ENCODE results near the gene L3MBTL2. TPM values are rescaled to one million over a fixed set of nuclear protein-coding genes. Genes with fewer than 3 reads are reported as not detected.

L3MBTL2 gene
- total RNA-seq, 1 experiment from 2014 or later: 25.6 TPM

DNA sequence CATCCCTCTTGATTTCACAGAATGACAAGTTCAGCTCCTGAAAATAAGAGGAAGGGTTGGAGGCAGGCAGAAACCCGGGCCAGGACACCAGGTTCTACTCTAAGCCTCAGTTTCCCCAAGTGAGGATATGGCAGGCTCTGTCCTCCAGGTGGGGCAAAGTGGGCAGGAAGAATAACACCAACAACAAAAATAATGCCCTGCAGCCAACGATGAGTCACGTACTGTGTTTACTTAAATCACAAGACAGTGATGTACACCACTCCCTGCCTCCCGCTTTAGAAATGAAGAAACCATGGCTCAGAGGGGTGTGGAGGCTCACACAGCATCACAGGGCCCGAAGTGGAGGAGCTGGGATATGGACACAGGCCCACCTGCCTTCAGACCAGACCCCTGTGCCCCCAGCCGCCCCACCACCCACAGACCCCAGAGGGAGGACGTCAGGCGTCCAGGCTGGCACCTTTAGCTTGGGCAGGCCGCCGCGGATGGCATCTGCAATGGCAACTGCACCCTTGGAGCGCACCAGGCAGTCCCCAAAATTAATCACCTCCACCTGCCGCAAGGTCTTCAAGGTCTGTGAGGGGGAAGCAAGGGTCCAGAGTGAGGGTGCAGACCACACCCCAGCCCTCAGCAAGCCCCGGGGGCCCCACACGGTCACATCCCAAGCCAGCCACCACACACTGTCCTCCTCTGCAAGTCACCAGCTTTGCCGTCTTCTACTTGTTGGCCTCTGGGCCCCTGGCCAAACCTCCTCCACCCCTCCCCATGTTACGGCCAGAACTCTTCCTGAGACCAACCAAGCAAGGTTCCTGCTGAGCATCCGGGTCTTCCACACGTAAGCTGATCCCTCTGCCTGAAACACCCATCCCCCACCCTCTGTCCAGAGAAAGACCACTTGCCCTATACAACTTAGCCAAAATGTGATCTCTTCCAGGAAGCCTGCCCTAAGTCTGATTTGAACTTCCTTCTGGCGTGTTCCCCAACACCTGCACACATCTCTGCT is 51.4 kb downstream of the L3MBTL2 start:
- CTCF ChIA-PET: interaction anchor here (0.9 kb wide), 1 partner anchor 11 kb away, joined by 3 read pairs; no protein-coding TSS in a partner anchor
- H3K27ac Mint-ChIP-seq: peak overlapping the region; percentile 80
- no peaks in the 10 kb centered on the region for H3K9me3 Mint-ChIP-seq

More for the DNA sequence above, 51.4 kb downstream of the L3MBTL2 start:
- TF ChIP-seq, protein P1, sequence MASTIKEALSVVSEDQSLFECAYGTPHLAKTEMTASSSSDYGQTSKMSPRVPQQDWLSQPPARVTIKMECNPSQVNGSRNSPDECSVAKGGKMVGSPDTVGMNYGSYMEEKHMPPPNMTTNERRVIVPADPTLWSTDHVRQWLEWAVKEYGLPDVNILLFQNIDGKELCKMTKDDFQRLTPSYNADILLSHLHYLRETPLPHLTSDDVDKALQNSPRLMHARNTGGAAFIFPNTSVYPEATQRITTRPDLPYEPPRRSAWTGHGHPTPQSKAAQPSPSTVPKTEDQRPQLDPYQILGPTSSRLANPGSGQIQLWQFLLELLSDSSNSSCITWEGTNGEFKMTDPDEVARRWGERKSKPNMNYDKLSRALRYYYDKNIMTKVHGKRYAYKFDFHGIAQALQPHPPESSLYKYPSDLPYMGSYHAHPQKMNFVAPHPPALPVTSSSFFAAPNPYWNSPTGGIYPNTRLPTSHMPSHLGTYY (CRISPR knock-in tag; IDR thresholded peaks at IDR 0.05): no peak
- TF ChIP-seq E2F4 (CRISPR knock-in tag; IDR thresholded peaks at IDR 0.05; ENCODE audit: borderline replicate concordance, low read depth): no peak
- TF ChIP-seq TEAD1 (CRISPR knock-in tag; IDR thresholded peaks at IDR 0.05): no peak
- no peak for TF ChIP-seq ZNF671 (CRISPR knock-in tag; IDR thresholded peaks at IDR 0.05)
- no peak for TF ChIP-seq SOX15 (CRISPR knock-in tag; IDR thresholded peaks at IDR 0.05)
- TF ChIP-seq, protein P2, sequence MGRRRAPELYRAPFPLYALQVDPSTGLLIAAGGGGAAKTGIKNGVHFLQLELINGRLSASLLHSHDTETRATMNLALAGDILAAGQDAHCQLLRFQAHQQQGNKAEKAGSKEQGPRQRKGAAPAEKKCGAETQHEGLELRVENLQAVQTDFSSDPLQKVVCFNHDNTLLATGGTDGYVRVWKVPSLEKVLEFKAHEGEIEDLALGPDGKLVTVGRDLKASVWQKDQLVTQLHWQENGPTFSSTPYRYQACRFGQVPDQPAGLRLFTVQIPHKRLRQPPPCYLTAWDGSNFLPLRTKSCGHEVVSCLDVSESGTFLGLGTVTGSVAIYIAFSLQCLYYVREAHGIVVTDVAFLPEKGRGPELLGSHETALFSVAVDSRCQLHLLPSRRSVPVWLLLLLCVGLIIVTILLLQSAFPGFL (CRISPR knock-in tag; IDR thresholded peaks at IDR 0.05; ENCODE audit: borderline replicate concordance): no peak
- TF ChIP-seq, protein P3, sequence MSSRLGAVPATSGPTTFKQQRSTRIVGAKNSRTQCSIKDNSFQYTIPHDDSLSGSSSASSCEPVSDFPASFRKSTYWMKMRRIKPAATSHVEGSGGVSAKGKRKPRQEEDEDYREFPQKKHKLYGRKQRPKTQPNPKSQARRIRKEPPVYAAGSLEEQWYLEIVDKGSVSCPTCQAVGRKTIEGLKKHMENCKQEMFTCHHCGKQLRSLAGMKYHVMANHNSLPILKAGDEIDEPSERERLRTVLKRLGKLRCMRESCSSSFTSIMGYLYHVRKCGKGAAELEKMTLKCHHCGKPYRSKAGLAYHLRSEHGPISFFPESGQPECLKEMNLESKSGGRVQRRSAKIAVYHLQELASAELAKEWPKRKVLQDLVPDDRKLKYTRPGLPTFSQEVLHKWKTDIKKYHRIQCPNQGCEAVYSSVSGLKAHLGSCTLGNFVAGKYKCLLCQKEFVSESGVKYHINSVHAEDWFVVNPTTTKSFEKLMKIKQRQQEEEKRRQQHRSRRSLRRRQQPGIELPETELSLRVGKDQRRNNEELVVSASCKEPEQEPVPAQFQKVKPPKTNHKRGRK (CRISPR knock-in tag; IDR thresholded peaks at IDR 0.05; ENCODE audit: borderline replicate concordance): no peak
- TF ChIP-seq E2F5 (CRISPR knock-in tag; IDR thresholded peaks at IDR 0.05): no peak
- TF ChIP-seq ZNF138 (CRISPR knock-in tag; conservative IDR thresholded peaks at IDR 0.05): no peak
- TF ChIP-seq, protein P4, sequence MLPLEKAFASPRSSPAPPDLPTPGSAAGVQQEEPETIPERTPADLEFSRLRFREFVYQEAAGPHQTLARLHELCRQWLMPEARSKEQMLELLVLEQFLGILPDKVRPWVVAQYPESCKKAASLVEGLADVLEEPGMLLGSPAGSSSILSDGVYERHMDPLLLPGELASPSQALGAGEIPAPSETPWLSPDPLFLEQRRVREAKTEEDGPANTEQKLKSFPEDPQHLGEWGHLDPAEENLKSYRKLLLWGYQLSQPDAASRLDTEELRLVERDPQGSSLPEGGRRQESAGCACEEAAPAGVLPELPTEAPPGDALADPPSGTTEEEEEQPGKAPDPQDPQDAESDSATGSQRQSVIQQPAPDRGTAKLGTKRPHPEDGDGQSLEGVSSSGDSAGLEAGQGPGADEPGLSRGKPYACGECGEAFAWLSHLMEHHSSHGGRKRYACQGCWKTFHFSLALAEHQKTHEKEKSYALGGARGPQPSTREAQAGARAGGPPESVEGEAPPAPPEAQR (CRISPR knock-in tag; IDR thresholded peaks at IDR 0.05): no peak
- TF ChIP-seq JUN (CRISPR knock-in tag; IDR thresholded peaks at IDR 0.05): no peak
- TF ChIP-seq, protein P5, sequence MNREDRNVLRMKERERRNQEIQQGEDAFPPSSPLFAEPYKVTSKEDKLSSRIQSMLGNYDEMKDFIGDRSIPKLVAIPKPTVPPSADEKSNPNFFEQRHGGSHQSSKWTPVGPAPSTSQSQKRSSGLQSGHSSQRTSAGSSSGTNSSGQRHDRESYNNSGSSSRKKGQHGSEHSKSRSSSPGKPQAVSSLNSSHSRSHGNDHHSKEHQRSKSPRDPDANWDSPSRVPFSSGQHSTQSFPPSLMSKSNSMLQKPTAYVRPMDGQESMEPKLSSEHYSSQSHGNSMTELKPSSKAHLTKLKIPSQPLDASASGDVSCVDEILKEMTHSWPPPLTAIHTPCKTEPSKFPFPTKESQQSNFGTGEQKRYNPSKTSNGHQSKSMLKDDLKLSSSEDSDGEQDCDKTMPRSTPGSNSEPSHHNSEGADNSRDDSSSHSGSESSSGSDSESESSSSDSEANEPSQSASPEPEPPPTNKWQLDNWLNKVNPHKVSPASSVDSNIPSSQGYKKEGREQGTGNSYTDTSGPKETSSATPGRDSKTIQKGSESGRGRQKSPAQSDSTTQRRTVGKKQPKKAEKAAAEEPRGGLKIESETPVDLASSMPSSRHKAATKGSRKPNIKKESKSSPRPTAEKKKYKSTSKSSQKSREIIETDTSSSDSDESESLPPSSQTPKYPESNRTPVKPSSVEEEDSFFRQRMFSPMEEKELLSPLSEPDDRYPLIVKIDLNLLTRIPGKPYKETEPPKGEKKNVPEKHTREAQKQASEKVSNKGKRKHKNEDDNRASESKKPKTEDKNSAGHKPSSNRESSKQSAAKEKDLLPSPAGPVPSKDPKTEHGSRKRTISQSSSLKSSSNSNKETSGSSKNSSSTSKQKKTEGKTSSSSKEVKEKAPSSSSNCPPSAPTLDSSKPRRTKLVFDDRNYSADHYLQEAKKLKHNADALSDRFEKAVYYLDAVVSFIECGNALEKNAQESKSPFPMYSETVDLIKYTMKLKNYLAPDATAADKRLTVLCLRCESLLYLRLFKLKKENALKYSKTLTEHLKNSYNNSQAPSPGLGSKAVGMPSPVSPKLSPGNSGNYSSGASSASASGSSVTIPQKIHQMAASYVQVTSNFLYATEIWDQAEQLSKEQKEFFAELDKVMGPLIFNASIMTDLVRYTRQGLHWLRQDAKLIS (CRISPR knock-in tag; IDR thresholded peaks at IDR 0.05; ENCODE audit: borderline replicate concordance): no peak
- TF ChIP-seq, protein P6, sequence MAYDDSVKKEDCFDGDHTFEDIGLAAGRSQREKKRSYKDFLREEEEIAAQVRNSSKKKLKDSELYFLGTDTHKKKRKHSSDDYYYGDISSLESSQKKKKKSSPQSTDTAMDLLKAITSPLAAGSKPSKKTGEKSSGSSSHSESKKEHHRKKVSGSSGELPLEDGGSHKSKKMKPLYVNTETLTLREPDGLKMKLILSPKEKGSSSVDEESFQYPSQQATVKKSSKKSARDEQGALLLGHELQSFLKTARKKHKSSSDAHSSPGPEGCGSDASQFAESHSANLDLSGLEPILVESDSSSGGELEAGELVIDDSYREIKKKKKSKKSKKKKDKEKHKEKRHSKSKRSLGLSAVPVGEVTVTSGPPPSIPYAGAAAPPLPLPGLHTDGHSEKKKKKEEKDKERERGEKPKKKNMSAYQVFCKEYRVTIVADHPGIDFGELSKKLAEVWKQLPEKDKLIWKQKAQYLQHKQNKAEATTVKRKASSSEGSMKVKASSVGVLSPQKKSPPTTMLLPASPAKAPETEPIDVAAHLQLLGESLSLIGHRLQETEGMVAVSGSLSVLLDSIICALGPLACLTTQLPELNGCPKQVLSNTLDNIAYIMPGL (CRISPR knock-in tag; IDR thresholded peaks at IDR 0.05): no peak
- TF ChIP-seq, protein P7, sequence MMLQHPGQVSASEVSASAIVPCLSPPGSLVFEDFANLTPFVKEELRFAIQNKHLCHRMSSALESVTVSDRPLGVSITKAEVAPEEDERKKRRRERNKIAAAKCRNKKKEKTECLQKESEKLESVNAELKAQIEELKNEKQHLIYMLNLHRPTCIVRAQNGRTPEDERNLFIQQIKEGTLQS (CRISPR knock-in tag; conservative IDR thresholded peaks at IDR 0.05): no peak
- TF ChIP-seq ZNF263 (CRISPR knock-in tag; IDR thresholded peaks at IDR 0.05; ENCODE audit: low read depth): no peak
- no peak for TF ChIP-seq RELA (CRISPR knock-in tag; IDR thresholded peaks at IDR 0.05; ENCODE audit: borderline replicate concordance)
- no peak overlapping the region for H3K4me3 Mint-ChIP-seq
- DNase-seq (ENCODE audit: low spot score) (no peak), ATAC-seq (peak; percentile 53)
- peaks cover 79% of the 10 kb centered on the region for H3K36me3 Mint-ChIP-seq
- peaks cover 12% of the 10 kb centered on the region for H3K4me1 Mint-ChIP-seq
- H3K27me3 Mint-ChIP-seq (ENCODE audit: low read depth): no peaks in the 10 kb centered on the region
- POLR2A ChIA-PET: interaction anchor here (0.8 kb wide), 1 partner anchor 18 kb away, joined by 5 read pairs; no protein-coding TSS in a partner anchor
